Left hindlimb (tissue), 1 donor: ENCODE results near the gene RAB9A.

Experiments
- DNase-seq: peaks from one replicate; pipeline ENCODE4 v3.0.0-alpha.2; 2018

The RAB9A gene

GRCh38 chrX:13752141-13752540 is 63.2 kb downstream of the RAB9A start:
- DNase-seq = no peak

- no peak for DNase-seq
These were observed 63.7 kb downstream of the RAB9A start for GRCh38 chrX:13752646-13753045.

GRCh38 chrX:13754765-13755164 is 65.8 kb downstream of the RAB9A start:
- no peak for DNase-seq

GRCh38 chrX:13755254-13755653 is 66.3 kb downstream of the RAB9A start:
- DNase-seq = no peak

GRCh38 chrX:13756381-13756780 is 67.5 kb downstream of the RAB9A start:
- no peak for DNase-seq

- no peak for DNase-seq
These were observed 70.3 kb downstream of the RAB9A start for GRCh38 chrX:13759152-13759718.
